ENCODE measurements around the gene AOC3. TPM values are rescaled to one million over a fixed set of nuclear protein-coding genes. Genes with fewer than 3 reads are reported as not detected.

AOC3 gene
- total RNA-seq, 4 donors from 2014 or later, result 4.7 to 11.2 (median 8.1) TPM

DNA sequence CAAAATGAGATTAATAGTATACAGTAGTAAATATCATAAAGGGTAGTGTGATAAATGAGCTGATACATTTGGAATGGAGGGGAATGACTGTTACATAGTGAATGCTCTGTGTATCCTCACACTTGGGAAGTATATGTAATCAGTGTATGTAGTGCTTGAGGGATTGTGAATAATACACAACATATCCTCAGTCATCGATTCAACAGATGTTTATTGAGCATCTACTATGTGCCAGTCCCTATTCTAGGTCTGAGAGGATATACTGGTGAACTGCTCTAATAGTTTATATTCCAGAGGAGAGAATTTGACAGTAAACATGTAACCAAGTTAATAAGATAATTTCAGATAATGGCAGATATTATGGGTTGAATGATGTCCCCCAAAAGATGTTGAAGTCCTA is 23.5 kb upstream of the AOC3 start:
- intact Hi-C loops (cut with DNase I; ENCODE audit: low total_unique reads), result loop anchor here (10.0 kb wide), 1 partner anchor 103 kb away; no protein-coding TSS in a partner anchor
- H3K4me3 ChIP-seq (ENCODE audit: low read depth, poor library complexity, severe bottlenecking), result no peak overlapping the region
- TF ChIP-seq, protein P1, sequence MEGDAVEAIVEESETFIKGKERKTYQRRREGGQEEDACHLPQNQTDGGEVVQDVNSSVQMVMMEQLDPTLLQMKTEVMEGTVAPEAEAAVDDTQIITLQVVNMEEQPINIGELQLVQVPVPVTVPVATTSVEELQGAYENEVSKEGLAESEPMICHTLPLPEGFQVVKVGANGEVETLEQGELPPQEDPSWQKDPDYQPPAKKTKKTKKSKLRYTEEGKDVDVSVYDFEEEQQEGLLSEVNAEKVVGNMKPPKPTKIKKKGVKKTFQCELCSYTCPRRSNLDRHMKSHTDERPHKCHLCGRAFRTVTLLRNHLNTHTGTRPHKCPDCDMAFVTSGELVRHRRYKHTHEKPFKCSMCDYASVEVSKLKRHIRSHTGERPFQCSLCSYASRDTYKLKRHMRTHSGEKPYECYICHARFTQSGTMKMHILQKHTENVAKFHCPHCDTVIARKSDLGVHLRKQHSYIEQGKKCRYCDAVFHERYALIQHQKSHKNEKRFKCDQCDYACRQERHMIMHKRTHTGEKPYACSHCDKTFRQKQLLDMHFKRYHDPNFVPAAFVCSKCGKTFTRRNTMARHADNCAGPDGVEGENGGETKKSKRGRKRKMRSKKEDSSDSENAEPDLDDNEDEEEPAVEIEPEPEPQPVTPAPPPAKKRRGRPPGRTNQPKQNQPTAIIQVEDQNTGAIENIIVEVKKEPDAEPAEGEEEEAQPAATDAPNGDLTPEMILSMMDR (IDR thresholded peaks at IDR 0.05), result no peak
- no peak for TF ChIP-seq POLR2A (IDR thresholded peaks at IDR 0.05)
- DNase-seq (ENCODE audit: low spot score in 2 of 2), result no peak
- 88 to 90% methylated on average over 1 of the region's 1 CpG for WGBS, 2 donors

DNA sequence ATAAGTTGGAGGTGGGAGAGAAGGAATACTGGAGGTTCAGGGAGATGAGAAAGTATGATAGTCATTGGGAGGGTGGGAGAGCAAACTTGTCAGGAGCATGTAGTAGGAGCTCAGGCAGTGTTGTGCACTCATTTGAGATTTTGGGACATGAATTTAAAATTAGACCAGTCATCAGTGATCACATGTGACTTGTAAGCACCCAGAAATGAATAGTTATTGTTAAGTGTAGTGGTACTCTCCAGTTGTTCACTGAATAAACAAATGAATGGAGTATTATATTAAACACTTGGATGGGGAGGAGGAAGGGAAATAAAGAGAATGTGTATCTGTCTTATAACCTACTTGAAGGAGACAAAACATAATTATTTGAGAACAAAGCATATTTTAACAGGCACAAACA is 20.0 kb upstream of the AOC3 start:
- intact Hi-C loops (cut with DNase I; ENCODE audit: low total_unique reads), result no loop called here
- no peak for DNase-seq (ENCODE audit: low spot score in 2 of 2)

DNA sequence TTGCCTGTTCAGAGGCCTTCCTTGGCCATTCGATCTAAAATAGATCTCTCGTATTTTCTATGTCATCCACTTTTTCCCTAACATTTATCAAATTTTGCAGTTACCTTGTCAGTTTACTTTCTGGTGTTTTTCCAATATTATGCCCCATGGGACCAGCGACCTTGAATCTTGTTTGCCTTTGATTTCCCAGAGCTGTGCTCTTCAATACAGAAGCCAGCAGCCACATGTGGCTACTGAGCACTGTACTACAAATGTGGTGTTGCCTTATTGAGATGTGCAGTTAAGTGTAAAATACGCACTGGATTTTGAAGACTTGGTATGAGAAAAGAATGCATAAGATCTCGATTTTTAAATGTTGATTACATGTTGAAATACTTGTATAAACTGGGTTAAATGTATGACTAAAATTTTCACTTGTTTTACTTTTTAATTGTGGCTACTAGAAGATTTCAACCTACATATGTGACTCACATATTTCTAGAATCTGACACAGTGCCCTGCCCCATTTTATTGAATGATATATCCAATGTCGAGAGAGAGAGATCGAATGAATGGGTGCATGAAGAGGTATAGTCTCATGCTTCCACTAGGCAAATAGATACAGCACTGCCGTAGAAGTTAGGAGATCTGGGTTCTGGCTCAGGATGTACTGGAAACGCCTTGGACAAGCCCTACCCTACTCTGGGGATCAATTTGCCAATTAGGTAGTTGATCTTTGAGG is 18.6 kb upstream of the AOC3 start:
- no peak for DNase-seq (ENCODE audit: low spot score in 2 of 2)
- WGBS, 2 donors, result 52 to 53% methylated on average over 9 of the region's 9 CpGs
- TF ChIP-seq, protein P1 (IDR thresholded peaks at IDR 0.05), result no peak
- no peak for TF ChIP-seq POLR2A (IDR thresholded peaks at IDR 0.05)
- intact Hi-C loops (cut with DNase I; ENCODE audit: low total_unique reads), result no loop called here
- H3K4me3 ChIP-seq (ENCODE audit: low read depth, poor library complexity, severe bottlenecking), result peak overlapping the region; percentile 69

More for the DNA sequence above, 20.0 kb upstream of the AOC3 start:
- H3K4me3 ChIP-seq (ENCODE audit: low read depth, poor library complexity, severe bottlenecking), result no peak overlapping the region
- no peak for TF ChIP-seq POLR2A (IDR thresholded peaks at IDR 0.05)
- TF ChIP-seq, protein P1 (IDR thresholded peaks at IDR 0.05), result no peak

DNA sequence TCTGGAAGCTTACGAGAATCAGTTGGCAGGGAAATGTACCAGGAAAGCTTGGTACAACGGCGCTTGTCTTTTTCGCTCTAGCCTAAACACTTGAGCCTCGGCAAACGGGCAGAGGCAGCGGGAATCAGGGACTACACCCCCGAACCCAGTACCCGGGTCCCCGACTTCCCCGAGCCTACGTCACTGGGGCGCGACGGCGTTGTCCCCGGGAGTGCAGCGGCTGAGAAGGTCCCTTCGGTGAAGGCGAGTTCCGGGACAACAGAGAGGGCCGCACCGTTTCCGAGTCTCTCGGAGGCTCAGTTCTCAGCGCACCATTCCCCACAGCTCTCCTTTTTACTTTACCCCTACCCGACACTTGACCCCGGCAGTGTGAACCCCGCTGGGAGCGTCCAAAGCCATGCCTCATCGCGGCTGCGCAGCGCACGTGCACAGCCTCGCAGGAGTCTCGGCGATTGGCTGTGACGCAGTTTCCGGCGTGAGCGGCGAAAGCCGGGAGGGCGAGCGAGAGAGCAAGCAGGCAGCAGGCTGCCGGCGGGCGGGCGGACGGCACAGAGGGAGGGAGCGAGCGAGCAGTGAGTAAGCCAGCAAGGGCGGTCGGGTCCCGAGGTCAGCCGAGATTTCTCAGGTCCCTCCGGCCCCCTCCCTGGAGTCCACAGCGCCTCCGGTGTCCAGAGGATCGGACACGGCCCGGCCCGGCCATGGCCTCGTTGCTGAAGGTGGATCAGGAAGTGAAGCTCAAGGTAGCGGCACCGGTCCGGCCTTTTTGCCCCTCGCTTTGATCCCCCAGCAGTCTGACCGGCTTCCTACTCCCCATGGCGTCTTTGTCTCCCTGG is 17.8 kb upstream of the AOC3 start, which contains the start of gene PSME3:
Gene PSME3, plus strand, starts transcription at position 464 of the 833 bp plus-strand sequence. Its CDS starts 235 bp downstream, at position 699.
- DNase-seq (ENCODE audit: low spot score in 2 of 2), result peak; percentile 82 to 97

DNA sequence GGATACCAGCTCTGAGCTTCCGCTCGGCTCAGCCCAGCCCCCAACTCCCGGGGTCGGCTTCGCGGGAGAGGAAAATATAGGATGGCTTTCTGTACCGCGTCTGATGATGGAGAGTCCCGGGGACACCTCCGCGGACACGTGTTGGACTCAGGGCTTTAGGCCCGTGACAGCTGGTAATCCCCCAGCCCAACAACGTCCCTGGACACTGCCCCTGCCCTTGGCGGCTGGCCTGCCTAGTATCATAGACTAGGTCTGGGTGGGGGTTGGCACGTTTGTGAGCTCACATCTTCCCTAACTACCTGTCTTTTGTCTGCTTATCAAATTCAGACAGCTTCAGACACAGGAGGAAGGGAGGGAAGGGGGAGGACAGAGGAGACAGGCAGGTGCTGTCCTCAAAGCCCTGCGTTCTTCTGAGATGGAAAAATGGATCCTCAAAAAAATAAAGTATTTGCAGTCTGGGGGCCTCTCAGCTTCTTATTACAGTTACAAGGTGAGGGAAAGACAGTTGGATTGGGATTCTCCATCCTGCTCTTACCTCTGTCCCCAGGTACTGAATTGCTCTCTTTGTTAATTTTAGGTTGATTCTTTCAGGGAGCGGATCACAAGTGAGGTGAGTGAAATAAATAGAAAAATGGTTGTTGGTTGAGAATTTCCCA is 17.1 kb upstream of the AOC3 start:
- intact Hi-C loops (cut with DNase I; ENCODE audit: low total_unique reads), result no loop called here
- TF ChIP-seq, protein P1 (IDR thresholded peaks at IDR 0.05), result no peak
- WGBS, 2 donors, result 6 to 8% methylated on average over 12 to 18 of the region's 18 CpGs
- peak overlapping the region; percentile 69 for H3K4me3 ChIP-seq (ENCODE audit: low read depth, poor library complexity, severe bottlenecking)
- no peak for DNase-seq (ENCODE audit: low spot score in 2 of 2)

More for the DNA sequence above, 17.8 kb upstream of the AOC3 start, which contains the start of gene PSME3:
- peak within 1 kb of the TSS; percentile 69 for H3K4me3 ChIP-seq (ENCODE audit: low read depth, poor library complexity, severe bottlenecking)
- peak in 1 of 2 donors; percentile 15 for TF ChIP-seq POLR2A (IDR thresholded peaks at IDR 0.05)
- TF ChIP-seq, protein P1 (IDR thresholded peaks at IDR 0.05), result no peak
- 0 to 1% methylated on average over 42 to 57 of the region's 71 CpGs for WGBS, 2 donors
- intact Hi-C loops (cut with DNase I; ENCODE audit: low total_unique reads), result no loop called here
